Raji (cell line): ENCODE data around the gene ATP2C1.

Experiments
- POLR2A ChIP-seq: IDR thresholded peaks from 2 replicates; pipeline ENCODE4 v1.6.1; 2011; ENCODE audit warnings: low read depth, low read length, control low read depth; ENCODE audit not compliant: insufficient read depth

Gene ATP2C1

GRCh38 chr3:130975251-130975650 is 81.4 kb downstream of the ATP2C1 start:
- no peak for TF ChIP-seq POLR2A

- no peak for TF ChIP-seq POLR2A
These were observed 82.8 kb downstream of the ATP2C1 start for GRCh38 chr3:130976706-130977105.

DNA sequence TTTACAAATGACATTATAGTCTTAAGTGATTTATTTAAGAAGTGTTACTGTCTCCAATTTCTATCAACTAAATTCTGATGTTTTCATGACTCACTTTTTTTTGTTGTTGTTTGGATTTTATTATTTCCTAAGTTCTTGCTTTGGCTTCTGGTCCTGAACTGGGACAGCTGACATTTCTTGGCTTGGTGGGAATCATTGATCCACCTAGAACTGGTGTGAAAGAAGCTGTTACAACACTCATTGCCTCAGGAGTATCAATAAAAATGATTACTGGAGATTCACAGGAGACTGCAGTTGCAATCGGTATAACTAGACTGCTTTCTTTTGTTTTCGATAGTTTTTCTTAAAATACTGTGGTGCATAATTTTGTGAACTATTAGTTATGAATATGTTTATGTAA is 85.2 kb downstream of the ATP2C1 start:
- no peak for TF ChIP-seq POLR2A

DNA sequence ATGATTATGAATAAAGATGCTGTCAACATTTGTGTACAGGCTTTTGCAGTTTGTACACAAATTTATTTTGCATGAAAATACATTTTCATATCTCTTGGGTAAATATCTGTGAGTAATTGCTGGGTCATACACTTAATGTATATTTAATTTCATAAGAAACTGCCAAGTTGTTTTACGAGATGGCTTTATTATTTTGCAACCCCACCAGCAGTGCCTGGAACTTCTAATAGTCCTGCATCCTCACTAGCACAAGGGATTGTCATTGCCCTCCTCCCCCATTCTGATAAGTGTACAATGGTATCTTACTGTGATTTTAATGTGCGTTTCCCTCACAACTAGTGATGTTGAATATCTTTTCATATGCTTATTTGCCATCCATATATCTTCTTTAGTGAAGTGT is 87.6 kb downstream of the ATP2C1 start:
- TF ChIP-seq POLR2A, result no peak

DNA sequence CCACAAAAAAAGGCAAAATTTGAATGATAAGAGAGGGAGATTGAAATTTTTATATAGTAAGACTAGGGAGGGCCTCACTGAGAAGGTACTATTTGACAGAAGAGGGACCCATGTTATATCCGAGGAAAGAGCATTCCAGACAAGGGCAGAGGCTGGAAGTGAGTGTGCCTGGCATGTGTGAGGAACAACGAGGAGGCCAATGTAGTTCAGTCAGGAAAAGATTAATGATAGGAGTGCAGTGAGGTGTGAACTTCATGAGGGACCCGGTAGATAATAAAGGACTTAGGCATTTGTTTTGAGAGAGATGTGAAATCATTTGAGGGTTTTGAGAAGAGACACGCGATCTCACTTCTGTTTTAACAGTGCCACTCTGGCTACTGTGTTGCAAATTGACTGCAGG is 96.4 kb downstream of the ATP2C1 start:
- no peak for TF ChIP-seq POLR2A

DNA sequence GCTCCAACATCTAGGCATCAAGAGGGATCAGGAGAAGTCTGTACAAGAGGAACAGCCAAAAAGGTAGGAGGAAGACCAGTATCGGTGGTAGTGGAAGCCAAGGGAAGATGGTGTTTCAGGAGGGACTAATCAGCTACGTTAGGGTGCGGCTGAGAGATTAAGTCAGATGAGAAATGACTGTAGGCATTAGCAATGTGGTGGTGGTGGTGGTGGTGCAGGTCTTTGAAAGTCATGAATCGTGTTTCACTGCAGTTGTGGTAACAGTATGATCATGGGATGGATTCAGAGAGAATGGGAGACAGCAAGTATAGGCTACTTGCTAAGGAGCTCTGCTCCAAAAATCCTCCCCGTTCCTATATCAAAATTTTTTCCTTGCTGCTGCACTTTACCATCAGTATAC is 97.2 kb downstream of the ATP2C1 start:
- no peak for TF ChIP-seq POLR2A

DNA sequence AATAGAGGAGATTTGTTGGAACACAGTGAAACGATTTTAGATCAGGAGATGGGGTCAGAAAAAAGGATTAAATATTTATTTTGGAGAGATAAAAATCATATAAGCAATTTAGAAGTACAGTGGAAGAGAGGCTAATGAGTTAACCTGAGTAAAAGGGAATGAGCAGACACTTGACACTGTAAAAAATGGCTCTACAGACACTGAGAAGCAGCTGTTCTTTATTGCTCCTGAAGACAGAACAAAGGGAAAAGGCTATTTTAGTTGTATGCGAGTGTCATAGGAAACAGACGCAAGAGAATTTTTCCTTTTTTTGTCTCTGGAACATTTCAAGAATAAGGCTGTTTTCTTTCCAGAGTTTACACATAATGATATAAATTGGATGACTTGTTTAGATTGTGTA is 98.5 kb downstream of the ATP2C1 start:
- TF ChIP-seq POLR2A, result no peak

DNA sequence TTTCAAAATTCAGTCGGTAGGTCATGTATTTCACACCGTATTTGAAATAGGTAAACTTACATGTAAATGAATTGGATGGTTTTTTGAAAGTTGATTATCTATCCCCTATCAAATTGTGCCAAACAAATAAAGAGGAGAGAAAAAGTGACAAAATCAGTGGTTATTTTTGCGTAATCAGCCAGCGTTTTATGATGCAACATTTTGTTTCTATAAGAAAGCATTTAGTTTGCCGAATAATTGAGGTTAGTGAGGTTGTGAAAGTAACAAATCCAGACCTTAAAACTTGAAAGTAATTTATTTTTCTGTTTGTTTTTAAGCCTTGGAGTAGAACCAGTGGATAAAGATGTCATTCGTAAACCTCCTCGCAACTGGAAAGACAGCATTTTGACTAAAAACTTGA is 103.4 kb downstream of the ATP2C1 start:
- no peak for TF ChIP-seq POLR2A

DNA sequence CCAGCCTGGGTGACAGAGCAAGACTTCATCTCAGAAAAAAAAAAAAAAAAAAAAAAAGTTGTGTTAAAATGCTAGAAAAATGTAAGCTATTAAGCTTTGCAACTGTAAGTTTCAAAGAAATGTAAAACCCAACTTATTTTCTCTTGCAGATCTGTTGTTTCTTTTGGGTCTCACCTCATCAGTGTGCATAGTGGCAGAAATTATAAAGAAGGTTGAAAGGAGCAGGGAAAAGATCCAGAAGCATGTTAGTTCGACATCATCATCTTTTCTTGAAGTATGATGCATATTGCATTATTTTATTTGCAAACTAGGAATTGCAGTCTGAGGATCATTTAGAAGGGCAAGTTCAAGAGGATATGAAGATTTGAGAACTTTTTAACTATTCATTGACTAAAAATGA is 107.2 kb downstream of the ATP2C1 start:
- no peak for TF ChIP-seq POLR2A

GRCh38 chr3:131004603-131005002 is 110.7 kb downstream of the ATP2C1 start:
- TF ChIP-seq POLR2A, result no peak

DNA sequence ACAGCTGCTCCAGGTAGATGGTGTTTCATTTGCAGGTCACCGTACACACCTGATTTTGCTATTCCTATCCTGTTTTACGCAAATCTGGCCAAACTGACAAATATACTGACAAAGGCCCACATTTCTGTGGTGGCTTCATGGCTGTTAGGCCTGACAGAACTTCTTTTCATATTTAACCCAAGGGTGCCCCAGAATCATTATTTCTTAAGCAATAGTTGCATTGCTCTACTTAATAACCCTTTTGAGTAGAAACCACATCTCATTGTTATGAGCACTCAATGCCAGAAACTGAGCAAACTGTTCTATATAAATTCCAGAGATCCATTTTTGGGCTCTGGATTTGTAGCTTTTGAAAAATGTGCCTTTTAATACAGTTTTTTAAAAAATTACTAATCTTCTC is 113.4 kb downstream of the ATP2C1 start:
- no peak for TF ChIP-seq POLR2A

GRCh38 chr3:131007782-131008181 is 113.9 kb downstream of the ATP2C1 start:
- TF ChIP-seq POLR2A, result no peak

DNA sequence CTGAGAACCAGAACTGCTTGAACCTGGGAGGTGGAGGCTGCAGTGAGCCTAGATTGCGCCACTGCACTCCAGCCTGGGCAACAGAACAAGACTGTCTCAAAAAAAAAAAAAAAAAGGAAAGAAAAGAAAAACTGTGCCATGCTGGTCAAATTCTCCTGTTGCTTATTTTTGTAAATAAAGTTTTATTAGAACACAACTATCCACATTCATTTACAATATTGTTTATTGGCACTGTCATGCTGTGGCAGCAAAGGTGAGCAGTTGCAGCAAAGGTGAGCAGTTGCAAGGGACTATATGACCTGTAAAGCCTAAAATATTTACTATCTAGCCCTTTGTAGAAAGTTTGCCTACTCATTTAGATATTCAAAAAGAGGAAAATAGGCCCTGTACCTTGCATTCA is 114.4 kb downstream of the ATP2C1 start:
- TF ChIP-seq POLR2A, result no peak

GRCh38 chr3:131009698-131010097 is 115.8 kb downstream of the ATP2C1 start:
- TF ChIP-seq POLR2A, result no peak

DNA sequence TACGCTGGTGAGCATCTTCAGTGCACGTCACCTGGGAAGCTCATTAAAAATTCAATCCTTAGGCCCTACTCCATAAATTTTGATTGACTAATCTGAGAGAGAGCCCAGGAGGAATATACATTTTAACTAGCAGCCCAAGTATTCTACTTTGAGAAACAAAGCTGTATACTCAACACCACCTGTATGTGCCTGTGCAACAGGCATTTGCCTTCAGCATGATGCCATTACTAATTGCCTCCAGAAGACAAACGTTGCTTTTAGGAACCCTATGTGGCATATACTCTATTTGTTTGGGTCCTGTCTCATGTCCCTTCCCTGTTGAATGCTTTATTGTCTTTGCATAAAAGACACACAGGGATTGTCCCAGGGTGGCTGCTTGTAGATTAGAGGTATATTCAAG is 125.1 kb downstream of the ATP2C1 start:
- no peak for TF ChIP-seq POLR2A

DNA sequence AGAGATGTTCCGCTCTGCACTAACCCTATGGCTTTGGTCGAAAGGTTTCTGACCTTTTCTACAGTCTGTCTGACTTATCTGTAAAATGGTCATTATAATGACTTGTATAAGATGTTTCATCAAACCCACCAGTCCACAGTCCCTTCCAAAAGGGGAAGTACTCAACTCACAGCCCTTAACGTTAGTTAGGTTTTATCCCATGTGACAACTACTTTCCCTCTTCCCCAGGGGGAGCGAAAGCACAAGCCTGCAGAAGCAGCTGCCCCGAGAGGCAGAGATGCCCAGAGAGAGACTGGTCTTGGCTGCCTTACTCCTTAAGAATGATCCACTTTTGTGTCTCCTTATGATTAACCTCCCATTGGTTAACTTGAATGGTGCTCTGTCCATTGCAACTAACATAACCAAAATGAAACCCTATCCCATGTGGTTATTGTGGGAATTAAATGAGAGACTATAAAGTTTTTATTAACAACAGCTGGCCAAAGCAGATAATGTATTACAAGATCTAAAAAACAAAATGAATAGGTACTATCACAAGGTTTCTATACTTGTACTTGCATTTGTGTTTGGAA is 126.3 kb downstream of the ATP2C1 start:
- TF ChIP-seq POLR2A, result no peak

DNA sequence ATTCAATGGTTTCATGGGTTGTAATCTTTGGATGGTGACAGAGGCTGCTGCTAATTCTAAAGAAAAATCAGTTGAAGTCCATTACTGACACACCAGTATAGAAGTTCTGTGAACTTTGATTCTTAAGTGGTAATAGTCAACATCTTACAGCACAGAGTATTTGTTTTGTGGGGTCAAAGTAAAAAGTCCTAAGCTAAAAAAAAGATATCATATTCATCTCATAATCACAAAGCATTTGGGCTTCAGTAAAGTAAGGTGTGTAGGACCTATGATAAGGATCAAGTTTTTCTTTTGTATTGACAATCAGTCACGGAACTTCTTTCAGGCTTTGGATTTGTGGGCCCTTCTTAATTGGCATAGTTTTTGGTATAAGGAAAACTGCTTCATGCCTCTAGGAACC is 131.7 kb downstream of the ATP2C1 start:
- TF ChIP-seq POLR2A, result no peak
